HG02642 (cell line): ENCODE measurements around the gene NKAIN4.

Experiments used
- ATAC-seq: cut with Tn5 transposase; IDR thresholded peaks from one replicate; pipeline ENCODE4 v1.9.1; 2021; ENCODE audit warnings: mild to moderate bottlenecking; ENCODE audit not compliant: unreplicated experiment, poor library complexity

The NKAIN4 gene

GRCh38 chr20:63254232-63254605 is at the start of gene NKAIN4:
NKAIN4 (minus strand) TSS chr20:63254463; CDS start chr20:63254450, 13 bp downstream.
- no peak for ATAC-seq

DNA sequence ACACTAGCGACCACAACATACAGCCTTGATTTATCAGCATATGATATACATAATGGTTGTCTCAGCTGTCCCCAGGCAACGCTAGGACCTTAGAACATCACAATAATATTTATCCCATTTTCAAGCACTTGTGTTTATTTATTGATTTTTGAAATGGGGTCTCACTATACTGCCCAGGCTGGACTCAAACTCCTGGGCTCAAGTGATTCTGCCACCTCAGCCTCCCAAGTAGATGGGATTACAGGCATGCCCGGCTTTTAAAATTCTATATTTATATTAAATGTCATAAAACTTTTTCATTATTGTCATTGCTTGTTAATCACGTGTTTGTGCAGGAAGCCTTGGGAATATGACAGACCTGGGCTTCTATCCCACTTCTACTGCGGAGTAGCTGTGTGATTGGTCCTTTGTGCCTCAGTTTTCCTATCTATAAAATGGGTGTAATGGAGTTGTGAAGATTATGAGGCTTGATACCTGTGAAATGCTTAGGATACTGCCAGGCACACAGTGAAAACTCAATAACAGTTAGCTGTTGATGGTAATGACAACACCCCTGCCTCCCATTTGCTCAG is 48.9 kb upstream of the NKAIN4 start:
- ATAC-seq = no peak

GRCh38 chr20:63301671-63302070 is 47.4 kb upstream of the NKAIN4 start:
- no peak for ATAC-seq

- ATAC-seq = no peak
Measured at GRCh38 chr20:63298731-63299312, 44.6 kb upstream of the NKAIN4 start.

DNA sequence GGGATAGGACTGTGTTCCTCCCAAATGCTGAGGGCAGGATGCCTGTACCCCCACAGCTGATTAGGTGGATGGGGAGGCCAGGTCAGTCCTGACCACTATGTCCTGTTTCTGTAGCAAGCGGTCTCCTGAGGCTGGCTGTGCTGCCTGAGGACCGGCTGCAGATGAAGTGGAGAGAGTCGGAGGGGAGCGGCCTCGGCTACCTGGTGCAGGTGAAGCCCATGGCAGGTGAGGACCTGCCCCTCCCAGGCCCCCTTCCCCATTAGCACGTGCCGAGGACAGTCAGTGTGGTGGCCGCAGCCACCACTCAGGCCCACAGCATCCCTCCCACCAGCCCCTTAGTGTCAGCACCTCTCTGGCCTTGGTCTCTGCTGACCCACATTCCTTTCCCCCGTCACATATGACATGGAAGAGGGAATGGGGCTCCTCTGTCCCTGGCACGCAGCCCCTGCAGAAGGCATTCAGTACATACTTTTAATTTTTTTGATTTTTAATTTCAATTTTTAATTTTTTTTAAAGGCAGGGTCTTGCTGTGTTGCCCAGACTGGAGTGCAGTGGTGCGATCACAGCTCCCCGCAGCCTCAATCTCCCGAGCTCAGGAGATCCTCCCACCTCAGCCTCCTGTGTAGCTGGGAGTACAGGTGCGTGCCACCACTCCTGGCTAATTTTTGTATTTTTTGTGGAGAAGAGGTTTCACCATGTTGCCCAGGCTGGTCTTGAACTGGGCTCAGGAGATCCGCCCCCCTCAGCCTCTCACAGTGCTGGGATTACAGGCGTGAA is 43.7 kb upstream of the NKAIN4 start:
- no peak for ATAC-seq

DNA sequence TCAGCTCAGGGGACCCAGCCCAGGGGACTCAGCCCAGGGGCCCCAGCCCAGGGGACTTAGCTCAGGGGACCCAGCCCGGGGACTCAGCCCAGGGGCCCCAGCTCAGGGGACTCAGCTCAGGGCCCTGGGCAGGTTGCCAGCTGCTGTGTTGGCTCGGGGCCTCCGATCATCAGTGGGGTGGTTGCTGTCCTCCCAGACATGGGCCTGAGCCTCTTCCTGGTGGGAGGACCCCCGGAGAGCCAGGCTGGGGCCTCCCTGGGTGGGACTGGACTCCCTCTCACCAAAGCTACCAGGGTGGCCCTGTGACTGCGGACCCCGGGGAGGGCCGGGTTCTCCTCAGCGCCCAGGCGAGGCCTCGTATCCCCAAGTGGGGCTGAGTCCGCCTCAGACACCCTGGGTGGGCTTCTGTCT is 43.1 kb upstream of the NKAIN4 start:
- ATAC-seq = no peak

DNA sequence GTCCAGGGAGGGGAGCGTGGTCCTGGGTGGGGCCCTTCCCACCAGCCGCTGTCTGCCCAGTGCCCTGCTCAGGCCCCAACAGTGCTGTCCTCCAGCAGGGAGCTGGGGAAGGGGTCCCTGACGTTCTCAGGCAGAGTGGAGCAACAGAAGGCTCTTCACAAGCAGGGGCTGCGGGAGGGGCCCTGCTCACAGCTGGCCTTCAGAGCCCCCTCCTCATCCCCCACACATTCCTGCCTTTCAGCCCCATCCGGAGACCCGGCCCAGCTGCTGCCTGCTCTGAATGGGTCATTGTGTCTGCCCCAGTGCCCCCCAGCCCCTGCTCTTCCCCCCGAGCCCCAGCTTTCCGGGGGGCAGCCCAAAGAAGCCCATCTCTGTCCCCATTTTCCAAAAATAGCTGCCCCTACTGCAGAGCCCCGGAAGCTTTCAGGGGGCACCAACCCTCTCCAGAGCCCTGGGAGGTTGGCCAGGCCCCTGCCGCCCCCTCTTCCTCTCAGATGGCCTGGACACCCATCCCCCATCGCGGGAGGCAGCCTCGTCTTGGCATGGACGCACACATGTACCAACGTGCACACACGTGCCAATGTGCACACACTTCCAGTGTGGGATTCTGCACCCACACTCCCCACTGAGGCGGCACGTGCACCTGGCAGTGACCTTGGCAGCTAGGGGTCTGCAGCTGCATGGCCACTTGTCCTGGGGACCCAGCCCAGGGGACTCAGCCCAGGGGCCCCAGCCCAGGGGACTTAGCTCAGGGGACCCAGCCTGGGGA is 42.5 kb upstream of the NKAIN4 start:
- ATAC-seq = no peak

- no peak for ATAC-seq
Measured at GRCh38 chr20:63295846-63296245, 41.6 kb upstream of the NKAIN4 start.

DNA sequence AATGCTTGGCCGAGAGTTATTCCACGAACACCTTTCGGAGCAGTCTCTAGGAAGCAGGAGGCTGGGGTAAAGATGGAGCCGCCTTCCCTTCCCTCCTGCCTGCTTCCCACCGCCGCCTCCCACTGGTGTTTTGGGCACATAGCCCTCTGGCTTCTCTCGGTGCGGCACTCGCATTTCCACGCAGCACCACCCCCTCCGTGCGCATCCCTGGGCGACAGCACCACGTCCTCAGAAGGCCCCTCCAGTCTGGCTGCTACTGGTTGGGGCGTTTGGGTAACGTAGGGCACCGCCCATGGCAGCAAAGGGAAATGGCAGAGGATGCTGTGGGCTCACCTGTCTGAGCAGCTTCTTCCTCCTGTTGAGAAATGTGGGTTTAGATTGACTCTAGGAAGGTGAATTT is 41.2 kb upstream of the NKAIN4 start:
- ATAC-seq = no peak

DNA sequence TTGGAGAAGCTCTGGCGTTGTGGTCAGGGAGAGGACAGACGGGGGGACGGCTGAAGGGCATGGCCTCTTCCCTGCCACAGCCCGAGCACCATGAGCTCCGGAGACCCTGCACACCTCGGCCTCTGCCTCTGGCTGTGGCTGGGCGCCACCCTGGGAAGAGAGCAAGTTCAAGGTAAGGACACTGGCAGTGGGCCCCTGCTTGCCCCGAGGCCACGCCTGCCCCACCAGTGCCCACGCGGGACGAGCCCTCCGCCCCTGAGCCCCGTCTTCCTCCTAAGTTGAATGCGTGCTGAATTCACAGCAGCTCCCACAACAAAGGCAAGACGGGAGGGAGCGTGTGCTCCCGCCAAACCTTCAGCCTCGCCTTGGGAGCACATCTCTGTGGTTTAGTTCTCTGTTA is 40.8 kb upstream of the NKAIN4 start:
- no peak for ATAC-seq

- ATAC-seq = no peak
Measured at GRCh38 chr20:63294536-63294900, 40.3 kb upstream of the NKAIN4 start.

- no peak for ATAC-seq
Measured at GRCh38 chr20:63293871-63294535, 39.7 kb upstream of the NKAIN4 start.

DNA sequence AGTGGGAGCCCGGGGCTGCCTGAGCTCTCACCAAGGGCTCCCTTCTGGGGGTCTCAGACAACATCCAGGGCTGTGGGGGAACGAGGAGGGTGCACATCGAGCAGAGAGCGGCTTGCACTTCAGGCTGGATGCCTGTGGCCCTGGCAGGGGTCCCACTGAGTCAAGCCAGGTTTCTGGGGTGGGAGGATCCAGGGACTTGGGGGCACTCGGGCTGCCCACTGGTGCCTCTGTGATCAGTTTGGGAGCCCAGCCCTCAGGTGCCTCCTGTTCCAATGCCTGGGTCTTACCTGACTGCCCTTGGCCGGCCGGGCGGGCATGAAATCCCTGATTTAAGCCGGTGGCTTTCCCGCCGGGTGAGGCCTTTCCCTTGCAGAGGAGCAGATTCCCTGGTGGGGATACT is 39.2 kb upstream of the NKAIN4 start:
- no peak for ATAC-seq

DNA sequence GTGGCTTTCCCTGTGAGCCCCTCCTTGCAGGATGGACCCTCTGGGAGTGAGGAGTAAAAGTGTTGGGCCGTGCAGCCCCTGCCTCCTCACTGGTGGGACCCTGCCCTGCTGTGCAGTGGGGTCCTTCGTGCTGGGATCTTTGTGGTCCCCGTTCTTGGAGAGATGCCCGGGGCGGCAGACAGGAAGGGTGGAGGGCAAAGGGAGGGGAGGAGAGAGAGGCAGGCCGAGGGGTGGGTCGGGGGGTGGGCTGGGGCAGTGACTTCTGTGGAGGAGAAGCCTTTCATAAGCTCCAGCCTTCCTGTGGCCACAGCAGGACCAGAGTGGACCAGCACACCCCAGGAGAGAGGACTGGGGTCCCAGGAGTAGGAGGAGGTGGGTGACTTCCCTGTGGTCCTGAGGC is 38.6 kb upstream of the NKAIN4 start, which contains the start of gene COL20A1:
Gene COL20A1 (plus strand): TSS at position 283 of the 400 bp plus-strand sequence. CDS start 1,922 bp downstream, outside the sequence.
- no peak for ATAC-seq

- no peak for ATAC-seq
Measured at GRCh38 chr20:63292292-63292701, 38.0 kb upstream of the NKAIN4 start.

DNA sequence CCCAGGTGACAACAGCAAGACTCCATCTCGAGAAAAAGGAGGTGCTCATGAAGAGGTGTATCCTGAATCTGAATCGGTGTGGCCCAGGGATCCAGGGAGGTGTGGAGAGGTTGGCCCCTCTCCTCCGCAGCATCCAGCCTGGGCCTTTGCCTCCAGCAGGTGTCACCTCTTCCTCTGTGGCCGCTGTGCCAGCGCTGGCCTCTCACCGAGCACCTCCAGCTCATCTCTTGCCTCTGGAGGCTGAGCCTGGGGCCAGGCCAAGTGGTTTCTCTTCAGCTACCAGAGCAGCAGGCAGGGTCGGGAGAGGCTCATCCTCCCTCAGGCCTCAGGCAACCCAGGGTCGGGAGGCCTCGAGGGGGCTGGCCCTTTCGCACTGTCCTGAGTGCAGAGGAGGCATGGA is 37.5 kb upstream of the NKAIN4 start:
- no peak for ATAC-seq

- no peak for ATAC-seq
Measured at GRCh38 chr20:63290677-63291472, 36.6 kb upstream of the NKAIN4 start.

DNA sequence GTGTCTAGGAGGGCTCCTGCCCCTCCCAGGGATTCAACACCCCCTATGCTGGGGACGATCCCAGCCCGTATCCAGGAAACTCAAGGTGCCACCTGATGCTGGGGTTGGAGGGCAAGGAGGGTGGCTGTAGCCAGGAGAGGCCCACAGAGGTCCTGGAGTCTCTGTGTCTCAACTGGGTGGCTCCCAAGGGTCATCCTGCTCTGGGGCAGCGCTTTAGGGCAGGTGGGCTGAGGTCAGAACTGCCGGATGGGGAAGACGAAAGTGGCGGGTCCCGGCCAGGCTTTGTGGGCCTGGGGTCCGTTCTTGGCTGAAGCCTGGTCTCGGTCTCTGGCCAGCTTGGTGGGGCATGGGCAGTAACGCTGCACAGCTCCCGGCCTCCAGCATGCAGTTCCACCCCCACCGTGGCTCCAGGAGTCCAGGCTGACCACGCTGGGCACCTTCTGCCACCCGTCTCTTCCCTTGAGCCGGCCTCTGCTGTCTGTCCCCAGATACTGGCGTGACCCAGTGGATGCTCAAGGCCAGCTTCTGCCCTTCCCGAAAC is 35.9 kb upstream of the NKAIN4 start:
- ATAC-seq = no peak
